ENCODE measurements around the gene IQCK.

- TF ChIP-seq, protein P1, sequence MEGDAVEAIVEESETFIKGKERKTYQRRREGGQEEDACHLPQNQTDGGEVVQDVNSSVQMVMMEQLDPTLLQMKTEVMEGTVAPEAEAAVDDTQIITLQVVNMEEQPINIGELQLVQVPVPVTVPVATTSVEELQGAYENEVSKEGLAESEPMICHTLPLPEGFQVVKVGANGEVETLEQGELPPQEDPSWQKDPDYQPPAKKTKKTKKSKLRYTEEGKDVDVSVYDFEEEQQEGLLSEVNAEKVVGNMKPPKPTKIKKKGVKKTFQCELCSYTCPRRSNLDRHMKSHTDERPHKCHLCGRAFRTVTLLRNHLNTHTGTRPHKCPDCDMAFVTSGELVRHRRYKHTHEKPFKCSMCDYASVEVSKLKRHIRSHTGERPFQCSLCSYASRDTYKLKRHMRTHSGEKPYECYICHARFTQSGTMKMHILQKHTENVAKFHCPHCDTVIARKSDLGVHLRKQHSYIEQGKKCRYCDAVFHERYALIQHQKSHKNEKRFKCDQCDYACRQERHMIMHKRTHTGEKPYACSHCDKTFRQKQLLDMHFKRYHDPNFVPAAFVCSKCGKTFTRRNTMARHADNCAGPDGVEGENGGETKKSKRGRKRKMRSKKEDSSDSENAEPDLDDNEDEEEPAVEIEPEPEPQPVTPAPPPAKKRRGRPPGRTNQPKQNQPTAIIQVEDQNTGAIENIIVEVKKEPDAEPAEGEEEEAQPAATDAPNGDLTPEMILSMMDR (IDR thresholded peaks at IDR 0.05; ENCODE audit: low read depth, low read length, poor library complexity, severe bottlenecking), result no peak
- TF ChIP-seq EZH2phosphoT487 (IDR thresholded peaks at IDR 0.05; ENCODE audit: borderline replicate concordance, low read length), result no peak
These were observed 166.8 kb downstream of the IQCK start, which contains the start of gene GPRC5B for GRCh38 chr16:19884611-19885450.

All from DOHH2 (cell line).